Activated CD4-positive, alpha-beta T cell treated with anti-CD3 and anti-CD28 coated beads, Interleukin-2, amount 50 U/mL, for 4 hours (primary cell): ENCODE measurements around the gene HOXB2.
A peak's percentile ranks its signal among the peaks of the same experiment; 100 is the strongest.

ENCODE experiments used
- DNase-seq, 2 experiments: peaks; one replicate each; pipeline ENCODE4 v3.0.0-alpha.2; 2020

HOXB2 gene

DNA sequence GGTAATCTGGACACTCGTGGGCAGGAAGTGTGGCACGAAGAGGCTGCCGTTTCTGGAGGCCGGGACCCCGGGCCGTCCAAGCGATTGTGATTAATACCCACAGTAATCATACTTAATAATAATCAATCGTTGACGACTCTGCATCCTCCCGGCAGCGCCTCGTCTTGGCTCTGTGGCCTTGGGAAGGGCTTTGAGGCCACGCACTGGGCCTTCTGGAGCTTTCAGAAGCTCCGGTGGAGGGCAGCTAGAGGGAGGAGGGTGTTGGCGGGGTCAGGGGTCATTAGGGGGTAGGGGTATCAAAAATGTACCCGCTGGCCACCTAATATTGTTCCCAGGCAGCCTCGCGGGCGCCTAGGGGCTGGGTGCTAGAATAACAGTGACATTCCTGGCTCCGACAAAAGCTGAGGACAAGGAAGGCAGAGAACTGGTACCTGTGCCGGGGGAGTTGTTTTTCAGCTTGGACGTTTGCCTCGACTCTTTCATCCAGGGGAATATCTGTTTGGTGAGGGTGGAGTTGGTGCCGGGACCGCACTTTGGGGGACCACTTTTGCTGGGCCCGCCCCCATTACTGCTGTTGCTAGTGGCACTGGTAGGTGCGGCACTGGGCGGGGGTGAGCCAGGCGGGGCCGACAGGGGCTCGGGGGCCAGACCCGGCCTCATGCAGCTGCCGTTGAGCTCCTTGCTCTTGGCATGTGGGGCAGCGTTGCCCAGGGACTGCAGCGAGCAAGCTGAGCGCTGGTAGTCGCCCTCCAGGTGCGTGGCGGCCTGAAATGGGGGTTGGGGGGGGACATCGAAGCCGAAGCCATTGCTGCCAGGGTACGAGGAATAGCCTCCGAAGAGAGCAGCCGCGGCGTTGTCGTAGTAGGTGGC is 6.9 kb upstream of the HOXB2 start:
- DNase-seq, result no peak

DNA sequence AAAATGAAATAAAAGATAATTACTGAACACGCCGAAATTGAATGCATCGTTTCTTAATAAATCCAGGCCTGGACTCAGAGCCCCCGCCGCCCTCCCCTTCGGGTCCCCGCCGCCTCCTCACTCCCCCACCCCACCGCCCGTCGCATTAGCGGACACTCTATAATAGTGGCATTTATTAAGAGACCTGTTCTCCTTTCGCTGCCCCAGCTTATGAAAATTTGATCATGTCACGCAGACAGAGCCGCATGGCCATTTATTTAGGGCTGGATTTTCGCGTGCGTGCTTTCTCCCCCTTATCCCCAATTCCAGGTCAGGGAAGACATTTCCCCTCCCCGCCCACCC is 6.3 kb upstream of the HOXB2 start:
- no peak for DNase-seq

DNA sequence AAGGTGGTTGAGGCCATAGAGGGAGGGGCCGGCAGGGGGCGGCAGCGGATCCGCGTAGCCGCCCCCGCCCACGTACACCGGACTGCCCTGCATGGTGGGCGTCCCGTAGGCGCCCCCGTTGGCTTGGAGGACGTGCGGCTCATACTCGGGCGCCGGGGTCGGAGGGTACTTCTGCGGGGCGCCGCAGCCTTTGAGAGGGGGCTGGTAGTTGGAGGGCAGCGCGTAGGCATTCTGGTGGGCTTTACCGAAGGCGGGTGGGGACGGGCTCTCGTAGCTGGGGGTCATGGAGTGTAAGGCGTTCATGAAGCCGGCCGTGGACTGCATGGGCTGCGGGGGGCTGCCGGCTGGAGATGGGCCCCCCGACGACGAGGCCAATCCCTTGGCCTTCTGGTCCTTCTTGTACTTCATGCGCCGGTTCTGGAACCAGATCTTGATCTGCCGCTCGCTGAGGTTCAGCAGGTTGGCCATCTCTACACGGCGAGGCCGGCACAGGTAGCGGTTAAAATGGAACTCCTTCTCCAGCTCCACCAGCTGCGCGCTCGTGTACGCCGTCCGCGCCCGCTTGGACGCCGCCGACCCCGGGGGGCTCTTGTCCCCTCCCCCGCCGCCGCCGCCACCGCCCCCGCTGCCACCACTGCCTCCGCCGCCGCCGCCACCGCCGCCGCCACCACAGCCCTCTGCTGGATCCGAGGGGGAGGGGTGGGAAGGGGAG is 5.7 kb upstream of the HOXB2 start:
- no peak for DNase-seq

DNA sequence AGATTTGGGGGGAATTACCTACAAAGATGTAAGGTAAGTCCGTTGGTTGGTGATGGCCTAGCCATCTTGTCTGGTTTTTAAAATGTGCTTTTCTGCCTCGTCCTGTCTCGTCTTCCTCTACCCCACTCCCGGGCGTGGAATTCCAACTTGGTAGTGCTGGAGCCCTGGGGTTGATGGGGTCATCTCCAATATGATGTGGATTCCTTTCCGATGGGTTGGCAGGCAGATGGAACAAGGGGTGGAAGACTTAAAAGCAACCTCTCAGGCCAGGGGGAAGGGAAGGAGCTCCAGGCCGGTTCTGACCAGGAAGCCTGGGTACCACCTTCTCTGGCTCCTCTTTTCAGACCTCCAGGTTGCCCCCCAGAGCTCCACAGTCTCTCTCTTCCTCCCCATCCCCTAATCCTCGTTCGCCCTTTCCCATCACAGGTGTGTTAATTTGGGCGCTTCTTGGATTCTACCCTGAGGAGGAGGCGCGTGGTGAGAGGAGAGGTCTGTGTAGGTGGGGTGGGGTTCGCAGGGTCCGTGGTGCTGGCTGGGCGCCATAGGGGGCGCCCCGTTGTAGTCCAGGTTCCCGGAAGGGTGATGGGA is 5.1 kb upstream of the HOXB2 start:
- no peak for DNase-seq

DNA sequence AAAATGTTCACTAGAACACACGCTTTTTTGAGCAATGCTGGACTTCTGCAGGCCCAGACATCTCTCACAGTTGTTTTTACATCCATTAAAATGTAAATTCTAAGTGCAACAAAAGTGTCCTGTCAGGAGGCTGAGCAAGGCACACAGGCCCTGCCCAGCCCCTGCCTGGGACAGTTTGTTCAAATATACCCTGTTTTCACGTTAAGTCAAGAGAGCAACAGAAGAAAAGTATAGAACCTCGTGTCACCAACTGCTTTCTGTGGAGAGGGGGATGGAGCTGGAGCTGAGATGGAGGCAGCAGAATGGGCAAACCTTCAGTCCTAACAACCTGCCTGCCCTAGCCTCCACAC is 4.3 kb upstream of the HOXB2 start:
- no peak for DNase-seq

DNA sequence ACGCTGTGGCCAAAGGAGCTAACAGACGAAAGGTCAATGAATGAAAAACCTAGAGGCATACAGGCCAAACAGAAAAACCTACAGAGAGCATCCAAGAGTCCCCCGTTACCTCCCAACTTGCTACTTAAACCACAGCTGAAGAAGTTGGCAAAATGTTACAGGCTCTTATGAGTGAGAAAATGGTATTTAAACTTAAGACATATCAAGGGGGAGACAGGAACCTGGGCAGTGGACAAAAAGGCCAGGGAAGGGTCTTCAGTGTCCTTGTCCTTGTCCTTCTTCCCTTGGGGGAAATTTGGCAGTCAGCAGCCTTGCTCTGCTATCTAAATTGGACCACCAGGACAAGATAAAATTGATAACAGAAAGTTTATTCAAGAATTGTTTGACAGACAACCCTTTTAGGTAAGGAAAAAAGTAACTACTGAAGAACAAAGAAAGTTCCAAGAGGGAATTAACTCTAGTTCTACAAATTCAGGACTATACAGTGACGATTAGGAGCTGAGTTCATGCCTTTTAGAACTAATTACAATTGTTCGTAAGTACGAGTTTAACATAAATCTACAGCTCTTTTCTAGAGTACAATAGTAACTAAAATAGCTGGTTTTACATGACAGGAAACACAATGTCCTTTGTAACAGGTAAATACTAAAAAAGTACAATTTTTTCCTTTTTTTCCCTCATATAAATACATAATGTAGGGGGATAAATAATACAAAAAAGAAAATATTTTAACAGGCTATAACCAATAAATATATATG is 3.8 kb upstream of the HOXB2 start:
- DNase-seq, result no peak

DNA sequence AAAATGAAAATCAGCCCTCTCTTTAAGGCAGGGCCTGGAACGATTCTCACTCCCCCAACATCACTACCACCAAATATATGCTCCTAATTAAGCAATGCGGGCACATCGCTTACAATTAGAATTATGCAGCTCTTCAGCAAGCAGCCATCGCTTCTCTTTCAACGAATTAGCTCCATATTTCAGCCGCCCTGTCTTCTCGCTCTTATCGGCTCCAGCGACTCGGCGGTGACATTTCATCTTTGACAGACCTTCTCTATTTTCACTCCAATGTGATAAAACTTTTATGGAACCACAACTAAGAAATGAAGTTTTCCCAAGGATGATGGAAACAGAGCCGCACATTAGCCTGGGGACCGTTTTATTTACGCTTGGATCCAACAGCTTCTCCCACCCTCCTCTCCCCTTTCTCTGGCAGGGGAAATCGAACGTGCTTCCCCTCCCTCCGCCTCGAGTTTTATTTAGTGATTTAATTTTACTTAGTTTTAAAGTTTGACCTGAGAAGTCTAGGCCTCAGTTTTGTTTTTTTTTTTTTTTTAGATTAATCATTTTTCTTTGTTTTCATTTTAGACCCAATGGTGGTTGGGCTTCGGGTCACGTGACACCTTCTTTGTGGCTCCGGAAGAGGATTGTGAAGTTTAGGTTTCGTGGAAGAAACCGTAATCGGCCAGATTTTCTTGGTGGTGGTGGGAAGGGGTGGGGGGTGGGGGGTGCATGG is 3.1 kb upstream of the HOXB2 start:
- DNase-seq, result peak; percentile 33

DNA sequence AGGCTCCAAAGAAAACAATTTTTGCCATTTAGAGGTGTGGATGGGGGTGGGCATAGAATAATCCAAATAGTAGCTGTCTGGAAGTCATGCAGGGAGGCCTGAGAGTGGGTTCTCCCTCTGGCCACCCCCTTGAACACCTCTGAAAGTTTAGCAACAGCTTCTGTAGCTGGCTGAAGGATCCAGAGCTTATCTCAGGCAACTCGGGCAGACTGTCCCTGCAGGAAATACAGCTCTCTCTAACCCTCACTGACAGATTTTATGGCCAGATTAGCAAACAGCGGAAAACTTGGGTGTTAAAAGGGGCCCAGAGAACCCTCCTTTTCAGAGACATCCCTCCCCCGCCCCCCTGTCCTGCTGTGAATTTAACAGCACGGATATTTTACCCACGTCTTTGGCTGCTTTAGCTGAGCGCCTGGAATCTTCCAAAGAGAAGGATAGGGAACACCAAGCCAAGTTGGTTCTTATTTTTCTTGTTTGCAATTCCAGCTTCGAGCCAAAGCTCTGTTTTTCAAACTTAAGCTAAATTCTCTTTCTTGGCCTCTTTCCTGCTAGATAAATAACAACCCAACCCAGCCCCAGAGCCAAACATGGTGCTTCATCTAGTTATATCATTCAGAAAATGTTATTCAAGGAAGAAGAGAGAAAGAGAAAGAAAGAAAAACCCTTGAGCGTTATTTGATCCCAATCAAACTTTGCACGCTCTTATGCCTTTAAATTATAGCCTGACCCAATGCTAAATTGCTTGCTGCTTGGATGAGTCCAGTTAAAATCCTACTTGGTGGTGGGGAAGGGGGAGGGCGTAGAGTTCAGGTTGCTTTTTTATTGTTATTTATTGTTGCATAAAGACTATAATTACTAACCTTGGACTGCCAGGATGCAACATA is 2.3 kb upstream of the HOXB2 start:
- DNase-seq, result no peak

DNA sequence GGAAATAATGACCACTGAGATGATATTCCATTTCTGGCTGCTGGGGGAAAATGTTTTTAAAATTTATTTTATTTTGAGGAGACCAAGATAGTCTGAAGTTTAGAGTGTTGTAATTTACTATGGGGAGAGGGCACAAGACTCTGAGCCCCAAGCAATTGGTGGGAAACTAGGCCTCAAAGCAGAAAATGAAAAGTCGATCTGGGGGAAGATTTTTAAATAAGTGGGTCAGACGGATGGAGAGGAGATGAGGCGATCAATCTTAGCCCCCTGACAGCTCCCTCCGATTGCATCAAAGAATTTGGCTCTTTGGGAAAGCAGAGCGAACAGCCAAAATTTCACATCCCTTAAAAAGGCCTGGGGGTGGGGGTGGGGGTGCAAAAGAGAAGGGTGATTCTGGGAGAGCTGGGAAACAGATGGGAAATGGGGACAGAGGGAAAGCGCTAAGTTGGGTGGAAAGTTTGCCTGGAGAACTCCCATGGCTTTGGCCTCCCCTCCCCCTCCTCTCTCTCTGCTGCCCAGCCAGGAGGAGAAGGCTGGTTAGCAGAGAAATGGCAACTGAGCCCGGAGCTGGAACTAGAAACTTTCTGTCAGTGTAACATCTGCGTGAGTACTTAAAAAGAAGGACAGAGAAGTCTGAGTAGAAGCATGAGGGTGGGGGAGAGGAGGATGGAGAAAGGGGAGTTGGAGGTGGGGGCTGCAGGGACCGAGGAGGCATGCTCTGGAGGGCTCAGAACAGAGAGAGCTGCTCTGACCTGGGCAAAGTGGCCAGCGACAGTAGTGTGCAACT is 1.4 kb upstream of the HOXB2 start:
- DNase-seq, result no peak

DNA sequence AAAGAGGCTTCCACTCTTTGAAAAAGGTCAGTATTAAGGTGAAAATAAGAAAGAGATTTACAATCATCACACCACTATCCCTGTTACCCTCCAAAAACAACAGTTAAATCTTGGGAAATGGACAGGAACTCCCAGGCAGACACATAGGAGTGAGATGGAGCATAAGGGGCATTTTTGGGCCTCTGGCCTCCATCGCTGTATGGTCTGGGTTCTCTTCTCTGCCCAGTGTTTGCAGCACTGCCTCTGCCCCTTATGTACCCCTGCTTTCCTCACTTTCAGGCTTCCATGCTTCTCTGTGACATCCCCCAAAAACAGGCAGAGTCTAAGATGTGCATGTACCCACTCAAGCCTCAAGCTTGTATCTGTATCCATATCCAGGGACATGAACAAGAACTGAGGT is 630 bp upstream of the HOXB2 start:
- no peak for DNase-seq

DNA sequence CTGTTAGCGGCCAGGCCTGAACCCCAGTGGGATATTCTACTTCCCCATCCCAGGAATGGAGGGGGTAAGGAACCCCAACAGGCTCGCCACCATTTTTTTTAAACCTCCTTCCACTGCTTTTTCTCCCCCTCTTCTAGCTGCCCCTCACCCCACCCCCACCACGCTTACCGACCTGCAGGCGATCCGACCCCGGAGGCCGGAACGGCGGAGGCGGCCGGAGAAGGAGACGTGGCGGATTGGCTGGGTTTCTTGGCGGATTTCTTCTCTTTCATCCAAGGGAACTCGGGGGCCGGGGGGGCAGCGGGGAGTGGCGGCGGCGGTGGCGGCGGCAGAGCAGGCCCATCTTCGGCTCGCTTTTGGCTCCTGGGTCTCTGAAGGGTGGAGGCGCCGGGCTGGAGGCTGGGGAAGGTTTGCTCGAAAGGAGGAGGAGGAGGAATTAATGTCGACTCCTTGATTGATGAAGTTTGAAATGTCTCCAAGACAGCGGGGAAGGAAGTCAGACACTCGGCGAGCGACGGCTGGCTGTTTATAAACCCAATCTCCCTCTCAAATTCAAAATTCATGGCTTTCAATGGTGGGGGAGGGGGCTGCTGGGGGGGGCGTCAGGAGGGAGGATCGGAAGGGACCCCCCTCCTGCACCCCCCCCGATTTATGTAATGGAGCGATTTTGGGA is 424 bp downstream of the HOXB2 start:
- peak in 1 of 2 experiments; percentile 15 for DNase-seq

DNA sequence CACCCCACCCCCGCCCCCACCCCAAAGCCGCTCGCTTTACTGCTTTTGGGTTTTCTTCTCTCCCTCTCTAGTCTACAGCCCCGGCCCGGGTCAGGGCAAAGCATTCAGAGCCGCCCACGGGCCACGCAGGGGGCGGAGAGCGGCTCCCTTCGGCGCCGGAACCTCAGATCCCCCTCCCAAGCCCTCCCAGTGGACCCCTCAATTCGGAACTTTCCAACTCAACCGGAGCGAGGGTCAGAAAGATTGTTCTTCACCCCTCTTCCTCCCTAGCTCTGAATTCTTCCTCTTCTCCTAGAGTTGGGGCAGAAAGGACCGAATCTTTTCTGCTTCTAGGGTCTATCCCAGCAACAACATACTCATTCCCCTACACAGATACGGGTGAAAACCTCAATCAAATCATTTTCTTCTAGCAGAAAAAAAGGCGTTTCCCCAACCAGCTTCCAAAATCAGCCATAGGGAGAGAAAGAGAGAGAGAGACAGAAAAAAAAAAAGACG is 1.0 kb downstream of the HOXB2 start:
- DNase-seq, result peak; percentile 26 to 33

DNA sequence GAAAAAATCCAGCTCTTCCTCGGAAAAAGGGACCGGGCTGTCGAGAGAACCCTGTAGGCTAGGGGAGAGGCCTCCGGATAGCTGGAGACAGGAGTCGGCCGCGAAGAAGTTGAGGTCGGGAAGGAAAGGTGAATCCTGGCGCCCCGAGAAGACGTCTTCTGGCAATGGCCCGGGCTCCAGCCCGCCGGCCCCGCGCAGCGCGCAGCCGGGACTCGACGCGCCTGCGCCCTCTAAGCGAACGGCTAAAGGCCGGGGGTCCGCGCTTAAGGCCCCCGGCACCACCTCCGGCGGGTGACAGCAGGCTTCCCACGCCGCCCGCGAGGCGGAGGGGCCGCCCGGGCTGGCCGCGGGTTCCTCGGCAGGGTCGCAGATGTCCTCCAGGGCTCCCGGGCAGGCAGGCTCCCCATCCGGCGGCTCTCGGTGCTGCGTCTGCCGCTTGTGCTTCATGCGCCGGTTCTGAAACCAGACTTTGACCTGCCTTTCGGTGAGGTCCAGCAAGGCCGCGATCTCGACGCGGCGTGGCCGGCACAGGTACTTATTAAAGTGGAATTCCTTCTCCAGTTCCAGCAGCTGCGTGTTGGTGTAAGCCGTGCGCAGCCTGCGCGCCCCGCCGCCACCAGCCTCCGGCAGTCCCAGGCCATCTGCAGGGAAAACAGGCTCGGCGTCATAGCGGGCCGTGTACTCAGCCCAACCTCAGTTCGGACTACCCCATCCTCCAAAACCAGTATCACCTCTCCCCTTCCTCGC is 1.6 kb downstream of the HOXB2 start:
- peak; percentile 35 to 44 for DNase-seq

DNA sequence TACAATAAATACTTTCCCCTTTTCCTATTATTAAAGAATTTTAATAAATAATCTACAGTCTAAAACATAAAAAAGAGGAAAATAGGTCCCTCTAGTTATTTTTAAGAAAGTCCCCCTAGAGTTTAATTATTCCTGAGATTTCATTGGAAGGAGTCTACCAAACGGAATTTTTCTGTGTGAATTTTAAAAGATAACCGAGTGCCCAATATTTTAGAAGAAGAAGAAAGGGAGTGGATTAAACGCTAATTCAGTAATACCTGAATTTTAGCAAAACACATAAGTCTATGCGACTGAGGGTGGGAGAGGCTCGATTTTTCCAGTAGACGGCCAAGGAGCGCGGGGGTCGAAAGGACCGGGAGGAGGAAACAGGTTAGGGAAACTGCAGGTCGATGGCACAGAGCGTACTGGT is 2.2 kb downstream of the HOXB2 start:
- no peak for DNase-seq

DNA sequence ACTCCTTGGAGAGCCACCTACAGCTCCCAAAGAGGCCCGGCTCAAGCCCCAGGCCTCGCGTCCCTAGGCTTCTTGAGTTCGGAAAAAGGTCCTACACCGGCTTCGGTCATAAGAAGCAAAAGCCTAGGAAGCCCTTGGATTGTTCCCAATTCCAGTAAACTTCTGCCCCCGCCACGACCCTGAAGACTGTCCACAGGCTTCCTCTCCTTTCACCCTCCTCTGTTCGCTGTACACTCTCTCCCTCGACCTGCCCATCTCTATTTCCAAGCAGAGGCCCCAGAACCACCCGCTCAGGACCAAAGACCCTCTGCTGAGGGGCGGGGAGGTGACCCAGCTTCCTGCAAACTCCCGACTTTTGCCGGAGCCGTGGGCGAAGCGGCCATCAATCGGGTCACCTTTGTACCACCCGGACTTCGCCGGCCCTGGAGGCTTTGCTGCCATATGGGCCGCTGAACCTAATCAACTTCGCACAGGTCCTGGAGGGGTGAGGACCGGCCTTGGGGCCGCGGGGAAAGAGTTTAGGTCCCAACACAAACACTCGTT is 2.7 kb downstream of the HOXB2 start:
- no peak for DNase-seq

DNA sequence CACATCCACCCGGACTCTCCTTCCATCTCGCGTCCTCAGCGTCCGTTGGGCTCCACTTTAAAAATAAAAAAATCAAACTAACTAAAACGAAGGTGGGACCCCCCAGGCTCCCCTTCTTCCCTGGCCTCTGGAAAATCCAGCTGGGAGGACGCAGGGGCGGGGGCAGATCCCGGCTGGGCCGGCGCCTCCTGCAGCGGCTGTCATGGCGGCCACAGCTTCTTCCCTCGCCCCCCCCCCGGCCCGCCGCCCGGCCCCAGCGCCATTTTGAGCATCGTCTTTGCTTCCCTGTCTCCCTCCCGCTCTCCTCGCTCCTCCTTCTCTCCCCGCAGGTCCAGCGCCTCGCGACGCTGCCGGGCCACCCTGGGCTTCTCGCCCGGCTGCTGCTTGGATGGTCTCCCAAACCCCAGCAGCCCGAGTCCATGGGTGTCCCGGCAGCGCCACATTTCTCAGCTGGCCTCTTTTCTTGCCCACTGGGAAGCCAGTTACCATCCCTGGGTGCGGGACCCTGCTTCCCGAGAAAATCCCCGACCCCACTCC is 3.3 kb downstream of the HOXB2 start:
- DNase-seq, result peak; percentile 14 to 31

DNA sequence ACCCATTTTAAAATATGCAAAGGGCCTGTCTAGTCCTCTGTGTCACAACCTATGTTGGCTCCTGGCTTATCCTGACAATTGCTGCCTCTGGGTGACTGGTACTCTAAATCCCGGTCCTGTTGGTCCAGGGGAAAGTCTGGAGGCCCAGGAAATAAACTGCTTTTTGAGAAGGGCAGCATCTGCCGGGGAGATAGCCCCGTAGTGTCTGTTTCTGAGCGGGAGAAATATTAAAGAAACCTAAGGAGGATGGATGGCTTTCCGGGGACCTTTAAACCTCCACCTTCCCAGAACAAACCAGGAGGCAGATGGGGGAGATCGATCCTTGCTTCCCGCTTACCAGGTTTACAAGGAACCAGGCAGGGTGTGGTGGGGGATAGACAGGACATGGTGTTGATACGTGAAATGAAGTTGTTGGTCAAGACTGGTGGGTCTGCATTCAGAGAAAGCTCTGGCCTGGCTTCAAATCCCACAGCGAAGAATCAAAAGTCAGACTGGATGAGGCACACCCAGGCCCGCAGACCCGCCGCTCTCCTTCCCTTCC is 3.8 kb downstream of the HOXB2 start:
- no peak for DNase-seq

DNA sequence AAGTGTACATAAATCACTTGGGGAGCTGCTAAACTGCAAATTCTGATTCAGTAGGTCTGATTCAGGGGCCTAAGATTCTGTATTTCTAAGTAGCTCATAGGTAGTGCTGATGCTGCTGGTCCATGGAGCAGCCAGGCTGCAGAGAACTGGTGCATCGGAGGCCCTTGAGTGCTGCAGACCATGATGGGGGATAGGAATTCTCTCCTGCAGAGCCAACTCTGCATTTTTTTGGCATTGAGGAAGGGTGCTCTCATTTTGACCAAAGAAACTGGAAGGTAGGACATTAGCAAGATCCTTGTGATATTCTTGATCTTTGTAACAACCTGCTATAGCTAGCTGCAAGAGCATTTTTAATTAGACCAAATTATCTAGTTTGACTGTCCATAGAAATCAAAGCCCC is 4.7 kb downstream of the HOXB2 start:
- no peak for DNase-seq
